GM10248 (cell line): ENCODE data around the gene GRIK3.

Source experiments
- CTCF ChIA-PET: fragments of 300-600 bp; sonication (Branson Sonifier 250); formaldehyde crosslinking; extraction: SDS; loops from one replicate; lab custom pipeline; 2021; ENCODE audit warnings: antibody characterized with exemption; lab: Yijun Ruan, JAX
- POLR2A ChIA-PET: fragments of 350-650 bp; sonication (Branson Sonifier 250); formaldehyde crosslinking; extraction: SDS; loops from one replicate; lab custom pipeline; 2020; ENCODE audit warnings: antibody characterized with exemption; lab: Yijun Ruan, JAX
- DNase-seq: peaks from one replicate; pipeline ENCODE4 v3.0.0; 2012; ENCODE audit errors: extremely low spot score
- CTCF ChIP-seq: IDR thresholded peaks from 2 replicates; pipeline ENCODE4 v1.5.1; 2012; ENCODE audit warnings: mild to moderate bottlenecking, low read depth; ENCODE audit errors: extremely low read depth, missing control alignments, control extremely low read depth

The GRIK3 gene

DNA sequence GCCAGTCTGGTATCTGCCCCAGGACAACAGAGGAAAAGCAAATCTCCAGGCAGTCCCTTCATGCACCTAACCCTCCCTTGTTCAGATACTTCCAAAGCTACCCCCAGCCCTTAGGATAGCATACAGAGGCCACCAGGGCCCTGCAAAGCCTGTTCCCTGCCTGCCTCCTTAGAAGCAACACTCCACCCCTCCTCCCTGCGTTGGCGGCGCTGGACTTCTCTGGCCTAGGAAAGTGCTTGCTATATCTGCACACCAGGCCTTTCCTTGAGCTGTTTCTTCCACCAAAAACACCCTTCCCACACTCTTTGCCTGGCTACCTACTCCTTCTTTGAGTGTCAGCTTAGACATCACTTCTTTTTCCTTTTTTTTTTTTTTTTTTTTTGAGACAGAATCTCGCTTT lies 61.3 kb downstream of the GRIK3 start:
- POLR2A ChIA-PET, result no interaction called here
- CTCF ChIA-PET, result interaction anchor here (1.2 kb wide), 1 partner anchor 9 kb away, joined by 3 read pairs; no protein-coding TSS in a partner anchor

GRCh38 chr1:36971852-36972618 lies 62.3 kb downstream of the GRIK3 start:
- no peak for TF ChIP-seq CTCF
- DNase-seq, result no peak
- CTCF ChIA-PET, result no interaction called here
- POLR2A ChIA-PET, result no interaction called here

More for the DNA sequence above, 61.3 kb downstream of the GRIK3 start:
- no peak for DNase-seq
- TF ChIP-seq CTCF, result no peak

DNA sequence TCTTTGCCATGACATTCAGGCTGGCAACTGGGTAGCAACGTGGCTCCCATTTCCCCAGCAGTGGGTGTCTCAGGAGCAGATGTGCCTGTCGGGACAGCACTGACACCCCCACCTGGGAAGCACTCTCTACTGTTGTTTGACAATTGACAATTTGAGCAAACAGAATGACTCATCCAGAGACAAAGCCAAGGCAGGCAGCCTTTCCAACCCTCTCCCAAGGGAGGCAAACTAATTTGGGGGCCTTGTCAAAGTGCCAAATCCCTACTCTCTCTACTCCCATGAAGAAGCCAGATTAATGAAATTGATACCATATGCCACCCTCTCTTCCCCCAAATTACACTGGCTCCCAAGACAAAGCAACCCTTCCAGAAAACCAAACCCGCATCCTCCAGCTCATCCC lies 65.6 kb downstream of the GRIK3 start:
- POLR2A ChIA-PET, result interaction anchor here (0.6 kb wide), 1 partner anchor 388 kb away, joined by 3 read pairs; no protein-coding TSS in a partner anchor
- CTCF ChIA-PET, result no interaction called here

GRCh38 chr1:36966242-36966641 lies 68.1 kb downstream of the GRIK3 start:
- POLR2A ChIA-PET, result no interaction called here
- CTCF ChIA-PET, result no interaction called here
- no peak for TF ChIP-seq CTCF
- no peak for DNase-seq

More for the DNA sequence above, 65.6 kb downstream of the GRIK3 start:
- DNase-seq, result no peak
- TF ChIP-seq CTCF, result no peak

DNA sequence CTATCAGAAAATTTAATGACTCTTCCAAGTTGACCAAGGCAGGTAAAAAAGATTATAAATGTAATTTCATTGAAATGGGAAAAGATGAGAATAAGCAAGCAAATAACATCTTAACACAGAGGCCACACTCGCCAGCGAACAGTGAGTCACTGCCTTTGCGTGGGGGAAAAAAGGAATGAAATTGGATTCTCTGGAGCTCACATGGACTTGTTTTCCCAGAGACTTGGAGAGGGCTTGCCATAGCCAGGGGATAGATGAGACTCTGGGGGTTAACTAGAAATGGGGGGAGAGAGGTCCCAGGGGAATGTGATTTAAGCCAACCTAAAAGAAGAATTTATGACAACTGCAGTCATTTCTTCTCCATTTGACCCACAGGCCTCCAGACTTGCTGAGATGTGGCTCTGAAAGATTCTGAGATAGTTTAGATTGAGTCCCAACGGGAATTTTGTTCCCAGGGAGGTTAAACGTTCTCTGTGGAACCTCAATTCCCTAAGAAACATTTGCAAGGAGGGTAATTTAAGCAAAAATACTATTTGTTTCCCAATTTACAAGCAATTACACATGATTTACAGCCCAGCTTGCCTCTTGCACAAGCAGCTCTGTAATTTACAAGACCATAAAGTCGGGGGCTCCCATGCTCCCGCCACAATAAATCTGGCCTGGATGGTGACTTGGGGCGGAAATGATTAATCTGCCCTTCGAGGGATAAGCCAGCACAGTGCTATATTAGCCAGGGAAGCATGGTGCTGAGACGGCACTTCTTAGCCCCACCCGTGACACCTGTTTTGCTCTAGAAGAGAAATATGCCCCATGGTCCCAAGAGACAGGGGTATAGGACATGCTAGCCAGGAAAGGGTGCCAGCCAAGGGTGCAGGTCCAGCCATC lies 68.8 kb downstream of the GRIK3 start:
- ChIA-PET POLR2A (no interaction called here), CTCF (interaction anchor here (0.7 kb wide), 1 partner anchor 101 kb away, joined by 3 read pairs; no protein-coding TSS in a partner anchor)
- no peak for TF ChIP-seq CTCF
- no peak for DNase-seq

- no peak for TF ChIP-seq CTCF
- ChIA-PET POLR2A (no interaction called here), CTCF (interaction anchor here (0.7 kb wide), 1 partner anchor 100 kb away, joined by 3 read pairs; no protein-coding TSS in a partner anchor)
- DNase-seq, result no peak
These were observed 69.5 kb downstream of the GRIK3 start for GRCh38 chr1:36964830-36965229.
